HepG2 (cell line): Measurements from ENCODE around the gene PRKCE. TPM values are rescaled to one million over a fixed set of nuclear protein-coding genes. Genes with fewer than 3 reads are reported as not detected.

Experiments used
- ATAC-seq: fragments of 200-7000 bp; cut with Tn5 transposase; 3 replicates; pipeline ENCODE4 v1.9.1; 2020; ENCODE audit warnings: mild to moderate bottlenecking, moderate library complexity
- BruUV-seq: library from RNA; stranded (reverse); fragments of 400-500 nt; replicated peaks from 2 replicates; lab custom pipeline; 2021; lab: Mats Ljungman, UMichigan
- CTCF ChIA-PET: fragments of 300-600 bp; formaldehyde crosslinking; extraction: SDS; loops from one replicate; lab custom pipeline; 2021; ENCODE audit warnings: low total read pairs, inconsistent platforms, low intra/inter-chr PET ratio; lab: Yijun Ruan, JAX
- POLR2A ChIA-PET: fragments of 350-600 bp; sonication (Branson Sonifier 250); formaldehyde crosslinking; loops from one replicate; lab custom pipeline; 2020; ENCODE audit warnings: antibody characterized with exemption, inconsistent platforms; lab: Yijun Ruan, JAX
- DNase-seq: peaks from one replicate; pipeline ENCODE4 v3.0.0-alpha.2; 2015; ENCODE audit warnings: low spot score
- FAIRE-seq: peaks from 3 replicates; lab custom pipeline; 2011; peaks lifted over from hg19 to GRCh38; lab: Jason Lieb, UNC
- H2AFZ ChIP-seq: one replicate; pipeline ENCODE4 v1.6.1; 2011; ENCODE audit warnings: low read length, inconsistent platforms
- H3K27ac ChIP-seq: fragments of 300-600 bp; 3 replicates; pipeline ENCODE4 v1.8.0; 2011; ENCODE audit warnings: mixed run types, mild to moderate bottlenecking, mixed read lengths, low read length, inconsistent platforms; ENCODE audit not compliant: insufficient read depth; ENCODE audit errors: extremely low read length
- H3K27me3 ChIP-seq, 2 experiments: fragments of 200-600 bp in 1 of 2; 2 replicates in 1 of 2; 3 replicates in 1 of 2; pipeline versions ENCODE4 v1.6.0 to v1.8.0; 2011; ENCODE audit warnings: low read length in 2 of 2, mild to moderate bottlenecking in 2 of 2, moderate library complexity in 2 of 2, inconsistent platforms in 1 of 2; ENCODE audit not compliant: insufficient read depth in 2 of 2, control insufficient read depth in 1 of 2
- H3K36me3 ChIP-seq, 2 experiments: fragments of 200-600 bp in 1 of 2; replicated peaks in 1 of 2; 2 replicates in 1 of 2; 3 replicates in 1 of 2; pipeline versions ENCODE4 v1.5.1 to v1.8.0; 2011; ENCODE audit warnings: low read length in 2 of 2, inconsistent platforms in 1 of 2; ENCODE audit not compliant: insufficient read depth in 2 of 2, control insufficient read depth in 1 of 2
- H3K4me1 ChIP-seq: 2 replicates; pipeline ENCODE4 v1.5.1; 2012; ENCODE audit warnings: low read length, inconsistent platforms; ENCODE audit not compliant: insufficient read depth
- H3K4me2 ChIP-seq: 2 replicates; pipeline ENCODE4 v1.6.0; 2011; ENCODE audit warnings: low read depth, low read length, inconsistent platforms
- H3K4me3 ChIP-seq, 3 experiments: fragments of 200-600 bp in 1 of 3; sonication (generic), shearing (Covaris generic) in 1 of 3; replicated peaks in 1 of 3; 2 replicates each; pipeline ENCODE4 v1.5.1; 2011 to 2016; ENCODE audit warnings: low read length in 3 of 3, inconsistent platforms in 2 of 3, low read depth in 2 of 3, mild to moderate bottlenecking in 2 of 3, control low read depth in 1 of 3, mixed read lengths in 1 of 3; ENCODE audit not compliant: insufficient read depth in 1 of 3
- H3K79me2 ChIP-seq: one replicate; pipeline ENCODE4 v1.6.1; 2011; ENCODE audit warnings: low read length, inconsistent platforms; ENCODE audit not compliant: insufficient read depth
- H3K9ac ChIP-seq: 2 replicates; pipeline ENCODE4 v1.6.0; 2011; ENCODE audit warnings: mild to moderate bottlenecking, low read depth, low read length, inconsistent platforms; ENCODE audit not compliant: insufficient read depth
- H3K9me3 ChIP-seq: 2 replicates; pipeline ENCODE4 v1.5.1; 2012; ENCODE audit warnings: mild to moderate bottlenecking, low read length
- H4K20me1 ChIP-seq: 2 replicates; pipeline ENCODE4 v1.6.0; 2011; ENCODE audit warnings: inconsistent platforms, mild to moderate bottlenecking, low read length, moderate library complexity; ENCODE audit not compliant: insufficient read depth
- ARID3A ChIP-seq: IDR thresholded peaks from 2 replicates; pipeline ENCODE4 v1.6.1; 2012; ENCODE audit warnings: low read depth, low read length, improper control_type of control experiment
- BCL6 ChIP-seq: IDR thresholded peaks from 2 replicates; pipeline ENCODE4 v1.6.1; 2016; ENCODE audit warnings: missing genetic modification reagents, missing compliant biosample characterization
- CENPX ChIP-seq: sonication (generic); formaldehyde crosslinking; IDR thresholded peaks from 2 replicates; pipeline ENCODE4 v1.9.0; 2021; ENCODE audit warnings: mild to moderate bottlenecking, missing genetic modification reagents, moderate library complexity
- FOXP4 ChIP-seq: sonication (generic); formaldehyde crosslinking; IDR thresholded peaks from 2 replicates; pipeline ENCODE4 v1.4.0; 2020; ENCODE audit warnings: missing genetic modification reagents
- LCORL ChIP-seq, 2 experiments: fragments of 450-650 bp in 1 of 2; sonication (generic) in 1 of 2; formaldehyde crosslinking in 1 of 2; IDR thresholded peaks; 2 replicates each; pipeline versions ENCODE4 v1.5.0 to v1.6.1; 2017 to 2020; ENCODE audit warnings: antibody characterized with exemption in 1 of 2, missing genetic modification reagents in 1 of 2
- SIX1 ChIP-seq: sonication (generic); formaldehyde crosslinking; IDR thresholded peaks from 2 replicates; pipeline ENCODE4 v1.4.0; 2020; ENCODE audit warnings: missing genetic modification reagents, borderline replicate concordance
- ZIK1 ChIP-seq: sonication (generic); formaldehyde crosslinking; IDR thresholded peaks from 2 replicates; pipeline ENCODE4 v1.5.0; 2020; ENCODE audit warnings: mild to moderate bottlenecking, low read depth, missing genetic modification reagents, borderline replicate concordance
- WGBS: methylation state at CpG from one replicate; pipeline ENCODE4 v1.1.6; 2017; ENCODE audit warnings: low lambda C conversion rate; 5-methylcytosine and 5-hydroxymethylcytosine counted together
- in situ Hi-C: cut with HindIII; loops from 2 replicates; pipeline ENCODE4 v1.10.0; 2017; ENCODE audit warnings: low pct_unique_long_range_greater_than_20kb; ENCODE audit not compliant: extremely low pct_ligation_motif_present
- intact Hi-C: fragments of 100-400 bp; cut with micrococcal nuclease; formaldehyde crosslinking; loops from one replicate; pipeline ENCODE4 v1.10.0; 2022; ENCODE audit not compliant: unreplicated experiment
- polyA plus RNA-seq, 8 experiments: library from polyadenylated mRNA; depleted of rRNA in 3 of 8; stranded (reverse) in 7 of 8; unstranded in 1 of 8; fragments of >200 nt; fragmentation: Illumina TruSeq in 4 of 8; extraction: Trizol in 4 of 8; gene quantifications; 2 replicates each; pipeline versions ENCODE4 v1.2.1 to v1.2.3, GENCODE V29; 2011 to 2016; ENCODE audit warnings: low read depth in 4 of 8, missing spikeins in 1 of 8, mixed read lengths in 1 of 8; ENCODE audit not compliant: insufficient read depth in 1 of 8
- total RNA-seq, 5 experiments: library from RNA; depleted of rRNA; stranded (reverse); fragments of >200 nt; fragmentation: Illumina TruSeq; extraction: Trizol; gene quantifications; 2 replicates each; pipeline ENCODE4 v1.2.3, GENCODE V29; 2016; ENCODE audit warnings: low read depth in 1 of 5

PRKCE gene
- total and polyA plus RNA-seq, 2 of the 13 experiments (the other 11 are each of a cell fraction or from before 2014, with no cell fraction given) = 1.0 to 3.9 TPM

GRCh38 chr2:46032996-46033395 lies 381.5 kb downstream of the PRKCE start (continued):
- TF ChIP-seq ZIK1 (CRISPR knock-in tag) = no peak
- peak; percentile 52 for TF ChIP-seq FOXP4 (CRISPR knock-in tag)
- peak; percentile 45; the same call in 1 of the 2 replicates for TF ChIP-seq SIX1 (CRISPR knock-in tag)
- TF ChIP-seq ARID3A = peak; percentile 57; the same call in 1 of the 2 replicates
- TF ChIP-seq BCL6 = peak; percentile 52; the same call in 1 of the 2 replicates

- no peaks in the 10 kb centered on the region for H3K79me2 ChIP-seq
- BruUV-seq = no TSS peak
- no peak overlapping the region for H2AFZ ChIP-seq
- intact Hi-C loops (no loop called here), in situ Hi-C loops (no loop called here)
- no peaks in the 10 kb centered on the region for H4K20me1 ChIP-seq
- POLR2A ChIA-PET = no interaction called here
- DNase-seq (no peak), FAIRE-seq (no peak)
- H3K27ac ChIP-seq = no peak overlapping the region
- H3K9me3 ChIP-seq = no peaks in the 10 kb centered on the region
- CTCF ChIA-PET = no interaction called here
- no peak overlapping the region for H3K4me2 ChIP-seq
- no peak overlapping the region for H3K4me3 ChIP-seq
- H3K9ac ChIP-seq = no peak overlapping the region
- H3K36me3 ChIP-seq = no peaks in the 10 kb centered on the region
- WGBS = 81% methylated on average over 5 of the region's 5 CpGs
- no peaks in the 10 kb centered on the region for H3K27me3 ChIP-seq
- H3K4me1 ChIP-seq = peaks cover 56% of the 10 kb centered on the region
- TF ChIP-seq CENPX (CRISPR knock-in tag) (no peak), LCORL (IDR thresholded peaks at IDR 0.05) (peak; percentile 35; the same call in 1 of the 2 replicates), LCORL (CRISPR knock-in tag; IDR thresholded peaks at IDR 0.05) (no peak)
- TF ChIP-seq, all 625 proteins: peak for 1
- no peak for ATAC-seq
Measured at GRCh38 chr2:46034535-46034934, 383.1 kb downstream of the PRKCE start.
